Neural cell (in vitro differentiated cells): Measurements from ENCODE around the gene WDR5.

Source experiments
- EP300 ChIP-seq: fragments of 450-650 bp; conservative IDR thresholded peaks from 2 replicates; pipeline ENCODE4 v1.6.1; 2014; ENCODE audit warnings: antibody characterized with exemption, mild to moderate bottlenecking, moderate library complexity; ENCODE audit not compliant: poor library complexity, severe bottlenecking
- MXI1 ChIP-seq: fragments of 450-650 bp; conservative IDR thresholded peaks from 2 replicates; pipeline ENCODE4 v1.6.1; 2014; ENCODE audit warnings: antibody characterized with exemption, mild to moderate bottlenecking; ENCODE audit not compliant: poor library complexity, severe bottlenecking
- POLR2AphosphoS5 ChIP-seq: IDR thresholded peaks from 2 replicates; pipeline ENCODE4 v1.6.1; 2012
- SMC3 ChIP-seq: fragments of 450-650 bp; conservative IDR thresholded peaks from 2 replicates; pipeline ENCODE4 v1.6.1; 2014; ENCODE audit warnings: antibody characterized with exemption, mild to moderate bottlenecking, moderate library complexity; ENCODE audit not compliant: poor library complexity
- TF ChIP-seq, protein P1 (sequence below): fragments of 450-650 bp; IDR thresholded peaks from 2 replicates; pipeline ENCODE4 v1.5.1; 2014; ENCODE audit warnings: antibody characterized with exemption, mild to moderate bottlenecking, moderate library complexity; ENCODE audit not compliant: poor library complexity, severe bottlenecking

DNA sequence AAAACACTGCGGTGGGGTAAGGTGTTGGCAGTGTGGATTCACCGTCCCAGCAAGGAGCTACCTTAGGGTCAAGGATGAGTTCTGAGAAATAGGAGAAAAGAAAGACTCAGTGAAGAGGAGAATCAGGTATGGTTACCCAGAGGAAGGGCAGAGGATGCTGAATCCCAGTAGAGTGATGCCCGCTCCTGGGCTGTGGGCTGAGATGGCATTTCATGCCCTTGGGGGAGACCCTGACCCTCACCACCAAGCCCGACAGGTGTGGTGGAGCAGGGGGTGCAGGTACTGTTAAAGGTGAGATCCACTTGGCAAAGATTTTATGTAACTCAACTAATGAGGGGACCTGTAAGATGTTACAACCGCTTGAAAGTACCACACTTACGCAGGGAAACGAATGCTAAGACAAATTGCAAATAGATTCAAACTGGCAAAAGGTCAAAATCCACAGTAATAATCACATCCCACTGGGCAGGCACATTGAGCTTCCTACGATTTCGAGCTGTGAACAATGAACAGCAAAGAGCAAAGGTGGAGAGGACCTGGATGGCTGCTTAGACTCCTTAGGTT, 26.4 kb downstream of the WDR5 start:
- TF ChIP-seq, protein P1, sequence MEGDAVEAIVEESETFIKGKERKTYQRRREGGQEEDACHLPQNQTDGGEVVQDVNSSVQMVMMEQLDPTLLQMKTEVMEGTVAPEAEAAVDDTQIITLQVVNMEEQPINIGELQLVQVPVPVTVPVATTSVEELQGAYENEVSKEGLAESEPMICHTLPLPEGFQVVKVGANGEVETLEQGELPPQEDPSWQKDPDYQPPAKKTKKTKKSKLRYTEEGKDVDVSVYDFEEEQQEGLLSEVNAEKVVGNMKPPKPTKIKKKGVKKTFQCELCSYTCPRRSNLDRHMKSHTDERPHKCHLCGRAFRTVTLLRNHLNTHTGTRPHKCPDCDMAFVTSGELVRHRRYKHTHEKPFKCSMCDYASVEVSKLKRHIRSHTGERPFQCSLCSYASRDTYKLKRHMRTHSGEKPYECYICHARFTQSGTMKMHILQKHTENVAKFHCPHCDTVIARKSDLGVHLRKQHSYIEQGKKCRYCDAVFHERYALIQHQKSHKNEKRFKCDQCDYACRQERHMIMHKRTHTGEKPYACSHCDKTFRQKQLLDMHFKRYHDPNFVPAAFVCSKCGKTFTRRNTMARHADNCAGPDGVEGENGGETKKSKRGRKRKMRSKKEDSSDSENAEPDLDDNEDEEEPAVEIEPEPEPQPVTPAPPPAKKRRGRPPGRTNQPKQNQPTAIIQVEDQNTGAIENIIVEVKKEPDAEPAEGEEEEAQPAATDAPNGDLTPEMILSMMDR: no peak
- TF ChIP-seq SMC3: no peak
- TF ChIP-seq EP300: no peak
- no peak for TF ChIP-seq POLR2AphosphoS5
- TF ChIP-seq MXI1: no peak
